Upper lobe of left lung (tissue), 6 donors: Measurements from ENCODE around the gene EIF2B5. TPM values are rescaled to one million over a fixed set of nuclear protein-coding genes. Genes with fewer than 3 reads are reported as not detected.
"Not testable (repeated sequence)": the region's sequence is repeated elsewhere in the genome, so short reads cannot be mapped to it uniquely, and the experiment has no call there.

ENCODE experiments used
- ATAC-seq, 2 donors: fragments of 200-7000 bp; cut with Tn5 transposase; one replicate each; pipeline ENCODE4 v1.9.1; 2022; ENCODE audit warnings: mild to moderate bottlenecking in 2 of 2, moderate library complexity in 2 of 2; ENCODE audit not compliant: low FRiP score in 2 of 2
- DNase-seq, 2 donors: peaks; one replicate each; pipeline ENCODE4 v3.0.0-alpha.2; 2019 to 2020
- H3K27ac ChIP-seq, 4 donors: fragments of 200-600 bp; sonication (generic); one replicate each; pipeline ENCODE4 v1.5.1; 2016 to 2019
- H3K27me3 ChIP-seq, 4 donors: fragments of 200-600 bp; sonication (generic); one replicate each; pipeline ENCODE4 v1.5.1; 2017 to 2019
- H3K36me3 ChIP-seq, 4 donors: fragments of 200-600 bp; sonication (generic); one replicate each; pipeline ENCODE4 v1.5.1; 2016 to 2019
- H3K4me1 ChIP-seq, 4 donors: fragments of 200-600 bp; sonication (generic); one replicate each; pipeline ENCODE4 v1.5.1; 2018 to 2019
- H3K4me3 ChIP-seq, 4 donors: fragments of 200-600 bp; sonication (generic); one replicate each; pipeline ENCODE4 v1.5.1; 2017 to 2019; ENCODE audit warnings: mild to moderate bottlenecking in 2 of 4, moderate library complexity in 1 of 4
- H3K9me3 ChIP-seq, 4 donors: fragments of 200-600 bp; sonication (generic); one replicate each; pipeline ENCODE4 v1.5.1; 2018 to 2019
- CTCF ChIP-seq, 6 experiments: fragments of 450-650 bp in 4 of 6; fragments of 200-600 bp in 2 of 6; sonication (generic) in 2 of 6; IDR thresholded peaks; one replicate each; pipeline ENCODE4 v1.5.1; 2016 to 2019; ENCODE audit warnings: antibody characterized with exemption in 6 of 6
- EP300 ChIP-seq, 4 donors: sonication (generic); formaldehyde crosslinking; IDR thresholded peaks; one replicate each; pipeline ENCODE4 v1.5.1; 2017; ENCODE audit warnings: antibody characterized with exemption in 4 of 4, control low read depth in 2 of 4
- POLR2A ChIP-seq, 4 donors: fragments of 450-650 bp; IDR thresholded peaks; one replicate each; pipeline ENCODE4 v1.5.1; 2016 to 2017; ENCODE audit warnings: antibody characterized with exemption in 4 of 4, mild to moderate bottlenecking in 2 of 4
- POLR2AphosphoS5 ChIP-seq, 2 donors: sonication (generic); formaldehyde crosslinking; IDR thresholded peaks; one replicate each; pipeline ENCODE4 v1.5.1; 2017; ENCODE audit warnings: antibody characterized with exemption in 2 of 2
- WGBS, 2 donors: methylation state at CpG; one replicate each; pipeline ENCODE4 v1.1.5; 2017 to 2018; 5-methylcytosine and 5-hydroxymethylcytosine counted together
- total RNA-seq, 6 donors: library from RNA; depleted of rRNA in 4 of 6; stranded (reverse); fragments of >200 nt in 4 of 6; gene quantifications; one replicate each; pipeline versions ENCODE4 v1.1.0 to v1.2.1, GENCODE V29; 2016 to 2021
- donor health status: DM: no; HTN: no; CAD: no; lungs with moderate emphysema.
- donor health status: DM: no; HTN: yes; CAD: no; lungs with severe emphysema.

Gene EIF2B5
- total RNA-seq, 6 donors from 2014 or later: 31.4 to 37.6 (median 34.2) TPM

GRCh38 chr3:184097556-184097955 is 37.6 kb upstream of the EIF2B5 start:
- ATAC-seq (no peak), DNase-seq (no peak)
- no peaks in the 10 kb centered on the region for H3K27me3 ChIP-seq
- 88 to 90% methylated on average over 6 of the region's 6 CpGs for WGBS, 2 donors
- no peaks in the 10 kb centered on the region for H3K36me3 ChIP-seq
- H3K9me3 ChIP-seq: peaks cover under 1 to 6% (median 4%) of the 10 kb centered on the region in 4 donors
- TF ChIP-seq POLR2AphosphoS5 (IDR thresholded peaks at IDR 0.05): no peak
- no peaks in the 10 kb centered on the region for H3K4me1 ChIP-seq
- H3K27ac ChIP-seq: no peak overlapping the region
- H3K4me3 ChIP-seq: no peak overlapping the region

- ATAC-seq (no peak), DNase-seq (no peak)
- no peak for TF ChIP-seq POLR2A (IDR thresholded peaks at IDR 0.05)
- no peak for TF ChIP-seq EP300 (IDR thresholded peaks at IDR 0.05)
- no peaks in the 10 kb centered on the region for H3K27me3 ChIP-seq
- WGBS, 2 donors: 65 to 69% methylated on average over 23 to 24 of the region's 24 CpGs
- H3K36me3 ChIP-seq: no peaks in the 10 kb centered on the region
- H3K27ac ChIP-seq: no peak overlapping the region
- H3K4me1 ChIP-seq: no peaks in the 10 kb centered on the region
- no peaks in the 10 kb centered on the region for H3K9me3 ChIP-seq
- no peak overlapping the region for H3K4me3 ChIP-seq
Observed at GRCh38 chr3:184099806-184100686, 35.1 kb upstream of the EIF2B5 start.

- H3K4me3 ChIP-seq: no peak overlapping the region
- DNase-seq (no peak), ATAC-seq (no peak)
- no peaks in the 10 kb centered on the region for H3K36me3 ChIP-seq
- TF ChIP-seq POLR2AphosphoS5 (IDR thresholded peaks at IDR 0.05) (no peak), EP300 (IDR thresholded peaks at IDR 0.05) (no peak), POLR2A (IDR thresholded peaks at IDR 0.05) (no peak), CTCF (IDR thresholded peaks at IDR 0.05) (no peak)
- H3K27me3 ChIP-seq: no peaks in the 10 kb centered on the region
- no peaks in the 10 kb centered on the region for H3K9me3 ChIP-seq
- H3K4me1 ChIP-seq: no peaks in the 10 kb centered on the region
- 62 to 65% methylated on average over 7 of the region's 7 CpGs for WGBS, 2 donors
- H3K27ac ChIP-seq: no peak overlapping the region
Observed at GRCh38 chr3:184110316-184110725, 24.8 kb upstream of the EIF2B5 start.

- Histone ChIP-seq H3K27ac (no peak overlapping the region), H3K36me3 (no peaks in the 10 kb centered on the region), H3K4me1 (no peaks in the 10 kb centered on the region), H3K27me3 (no peaks in the 10 kb centered on the region), H3K4me3 (no peak overlapping the region), H3K9me3 (no peaks in the 10 kb centered on the region)
- TF ChIP-seq EP300 (IDR thresholded peaks at IDR 0.05) (no peak), CTCF (IDR thresholded peaks at IDR 0.05) (no peak), POLR2A (IDR thresholded peaks at IDR 0.05) (no peak), POLR2AphosphoS5 (IDR thresholded peaks at IDR 0.05) (no peak)
- DNase-seq: no peak
- 84 to 88% methylated on average over 4 of the region's 4 CpGs for WGBS, 2 donors
- ATAC-seq: no peak
Observed at GRCh38 chr3:184116017-184116416, 19.1 kb upstream of the EIF2B5 start.

GRCh38 chr3:184117636-184118035 is 17.5 kb upstream of the EIF2B5 start:
- Histone ChIP-seq H3K27me3 (no peaks in the 10 kb centered on the region), H3K4me1 (no peaks in the 10 kb centered on the region), H3K36me3 (no peaks in the 10 kb centered on the region), H3K27ac (no peak overlapping the region), H3K4me3 (no peak overlapping the region), H3K9me3 (no peaks in the 10 kb centered on the region)
- WGBS, 2 donors: 92 to 94% methylated on average over 6 of the region's 6 CpGs
- TF ChIP-seq EP300 (IDR thresholded peaks at IDR 0.05) (no peak), POLR2A (IDR thresholded peaks at IDR 0.05) (no peak), POLR2AphosphoS5 (IDR thresholded peaks at IDR 0.05) (no peak), CTCF (IDR thresholded peaks at IDR 0.05) (no peak)
- ATAC-seq (no peak), DNase-seq (no peak)

GRCh38 chr3:184121031-184121430 is 14.1 kb upstream of the EIF2B5 start:
- H3K4me1 ChIP-seq, ATAC-seq, H3K27ac ChIP-seq, H3K36me3 ChIP-seq, H3K9me3 ChIP-seq, H3K4me3 ChIP-seq, H3K27me3 ChIP-seq: not testable (repeated sequence)
- DNase-seq: peak in 1 of 2 donors; percentile 23
- WGBS, 2 donors: 94% methylated on average over 8 of the region's 8 CpGs
